Measurements from ENCODE around the gene SLC12A6. TPM values are rescaled to one million over a fixed set of nuclear protein-coding genes. Genes with fewer than 3 reads are reported as not detected.

The SLC12A6 gene
- total RNA-seq, 1 experiment from 2014 or later = 15.1 TPM

DNA sequence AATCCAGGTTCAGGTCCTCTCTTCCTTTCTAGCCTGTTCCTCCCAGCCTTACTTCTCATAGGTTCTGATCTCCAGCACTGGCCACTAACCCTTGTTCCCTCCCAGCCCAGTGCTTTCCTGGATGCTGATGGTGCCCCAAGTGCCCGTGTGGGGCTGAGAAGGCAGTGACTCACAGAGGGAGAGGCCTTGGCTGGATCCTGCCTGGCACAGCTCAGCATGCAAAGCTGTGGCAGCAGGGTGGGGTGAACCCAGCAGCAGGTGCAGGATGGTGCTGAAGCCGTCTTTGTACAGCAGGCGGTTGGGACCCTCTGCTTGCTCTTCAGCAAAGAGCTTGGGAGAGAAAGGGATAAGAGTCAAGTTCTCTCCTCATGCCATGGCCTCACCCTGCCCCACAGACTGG, 21.8 kb upstream of the SLC12A6 start:
- no peak for DNase-seq (ENCODE audit: low read depth, low spot score)
- intact Hi-C loops (cut with micrococcal nuclease) = no loop called here
- H3K9me3 ChIP-seq (ENCODE audit: control insufficient read depth in 1 of 2, insufficient read depth in 1 of 2, low read depth in 1 of 2, low read length in 2 of 2) = no peaks in the 10 kb centered on the region
- CTCF ChIA-PET = interaction anchor here (3.1 kb wide), 1 partner anchor 8 kb away, joined by 22 read pairs; the partner anchor contains the start of gene LPCAT4
- H3K79me2 ChIP-seq (ENCODE audit: insufficient read depth, low read length) = no peaks in the 10 kb centered on the region
- no peak overlapping the region for H3K27ac ChIP-seq (ENCODE audit: low read depth, low read length)
- H3K36me3 ChIP-seq (ENCODE audit: control insufficient read depth in 1 of 2, insufficient read depth in 2 of 2, low read length in 2 of 2) = peaks cover 18 to 36% of the 10 kb centered on the region in 2 experiments; a peak in 3 of 4 replicates
- no peaks in the 10 kb centered on the region for H3K27me3 ChIP-seq (ENCODE audit: insufficient read depth, low read length)
- no peaks in the 10 kb centered on the region for H3K9me2 ChIP-seq (ENCODE audit: insufficient read depth)
- no peak overlapping the region for H3K9ac ChIP-seq (ENCODE audit: low read length)
- POLR2A ChIA-PET = interaction anchor here (1.0 kb wide), 1 partner anchor 228 kb away, joined by 3 read pairs; no protein-coding TSS in a partner anchor
- BruUV-seq (replicated peaks) = no TSS peak
- peaks cover 9 to 33% of the 10 kb centered on the region in 2 experiments for H3K4me1 ChIP-seq (ENCODE audit: control insufficient read depth in 1 of 2, insufficient read depth in 2 of 2, low read length in 2 of 2)
- RAD21 ChIA-PET (ENCODE audit: low non-redundant PET in 1 of 2, low total read pairs in 2 of 2, uncharacterized antibody in 2 of 2, unreplicated experiment in 2 of 2) = no interaction called here
- H4K20me1 ChIP-seq (ENCODE audit: insufficient read depth) = no peaks in the 10 kb centered on the region
- TF ChIP-seq ELF1 (IDR thresholded peaks at IDR 0.05; ENCODE audit: borderline replicate concordance, low read depth) (no peak), SIN3A (IDR thresholded peaks at IDR 0.05; ENCODE audit: low read depth) (no peak), SP1 (IDR thresholded peaks at IDR 0.05; ENCODE audit: low read depth) (no peak), YY1 (IDR thresholded peaks at IDR 0.05; ENCODE audit: extremely low read depth, insufficient replicate concordance, low read depth, low read length) (no peak)
- no peak for ATAC-seq
- H3K4me2 ChIP-seq (ENCODE audit: low read length) = no peak overlapping the region
- H3K4me3 ChIP-seq (replicated peaks in 1 of 2; ENCODE audit: low read depth in 1 of 2, low read length in 2 of 2) = no peak overlapping the region
- H2AFZ ChIP-seq (ENCODE audit: low read depth, low read length, poor library complexity, severe bottlenecking) = no peak overlapping the region

GRCh38 chr15:34358948-34359347, 21.4 kb upstream of the SLC12A6 start:
- H3K27ac ChIP-seq (ENCODE audit: low read depth, low read length) = no peak overlapping the region
- intact Hi-C loops (cut with micrococcal nuclease) = no loop called here
- H3K27me3 ChIP-seq (ENCODE audit: insufficient read depth, low read length) = no peaks in the 10 kb centered on the region
- peaks cover 18 to 36% of the 10 kb centered on the region in 2 experiments; a peak in 3 of 4 replicates for H3K36me3 ChIP-seq (ENCODE audit: control insufficient read depth in 1 of 2, insufficient read depth in 2 of 2, low read length in 2 of 2)
- H3K4me1 ChIP-seq (ENCODE audit: control insufficient read depth in 1 of 2, insufficient read depth in 2 of 2, low read length in 2 of 2) = peaks cover 9 to 33% of the 10 kb centered on the region in 2 experiments
- H3K79me2 ChIP-seq (ENCODE audit: insufficient read depth, low read length) = no peaks in the 10 kb centered on the region
- H3K9me2 ChIP-seq (ENCODE audit: insufficient read depth) = no peaks in the 10 kb centered on the region
- BruUV-seq (replicated peaks) = no TSS peak
- ATAC-seq (no peak), DNase-seq (ENCODE audit: low read depth, low spot score) (no peak)
- ChIA-PET RAD21 (ENCODE audit: low non-redundant PET in 1 of 2, low total read pairs in 2 of 2, uncharacterized antibody in 2 of 2, unreplicated experiment in 2 of 2) (interaction anchor here in 1 of 2 experiments (1.1 kb wide), 1 partner anchor 229 kb away, joined by 3 read pairs; no protein-coding TSS in a partner anchor), CTCF (interaction anchor here (1.0 to 3.1 kb wide), 3 partner anchors 8 to 17 kb away, joined by 3 to 22 read pairs (median 3); partner anchors contain the start of genes LPCAT4, NOP10 and NUTM1), POLR2A (interaction anchor here (0.9 to 1.2 kb wide), 3 partner anchors 16 to 229 kb away, joined by 3 read pairs; partner anchors contain the start of gene SLC12A6)
- no peak overlapping the region for H3K4me3 ChIP-seq (replicated peaks in 1 of 2; ENCODE audit: low read depth in 1 of 2, low read length in 2 of 2)
- no peak overlapping the region for H3K4me2 ChIP-seq (ENCODE audit: low read length)
- no peak overlapping the region for H3K9ac ChIP-seq (ENCODE audit: low read length)
- no peak overlapping the region for H2AFZ ChIP-seq (ENCODE audit: low read depth, low read length, poor library complexity, severe bottlenecking)
- no peaks in the 10 kb centered on the region for H3K9me3 ChIP-seq (ENCODE audit: control insufficient read depth in 1 of 2, insufficient read depth in 1 of 2, low read depth in 1 of 2, low read length in 2 of 2)
- no peaks in the 10 kb centered on the region for H4K20me1 ChIP-seq (ENCODE audit: insufficient read depth)
- TF ChIP-seq EZH2 (IDR thresholded peaks at IDR 0.05) (no peak), ATF3 (IDR thresholded peaks at IDR 0.05) (no peak), FOSL1 (IDR thresholded peaks at IDR 0.05; ENCODE audit: low read depth) (no peak), ZNF274 (IDR thresholded peaks at IDR 0.05; ENCODE audit: low read depth, low read length) (no peak), EGR1 (IDR thresholded peaks at IDR 0.05; ENCODE audit: low read depth) (no peak), POLR2AphosphoS5 (IDR thresholded peaks at IDR 0.05; ENCODE audit: low read depth, low read length) (no peak), YY1 (IDR thresholded peaks at IDR 0.05; ENCODE audit: extremely low read depth, insufficient replicate concordance, low read depth, low read length) (no peak), CTCF (IDR thresholded peaks at IDR 0.05 in 2 of 3, conservative IDR thresholded peaks at IDR 0.05 in 1 of 3; ENCODE audit: borderline replicate concordance in 1 of 3, insufficient read depth in 1 of 3, low read depth in 2 of 3, low read length in 2 of 3) (no peak), REST (IDR thresholded peaks at IDR 0.05; ENCODE audit: low read depth) (no peak), SIN3A (IDR thresholded peaks at IDR 0.05; ENCODE audit: low read depth) (no peak), JUND (IDR thresholded peaks at IDR 0.05) (no peak)
